Stimulated activated CD8-positive, alpha-beta memory T cell treated with anti-CD3 and anti-CD28 coated beads, Interleukin-7, amount 100 ng/mL, for 24 hours (primary cell): Measurements from ENCODE around the gene RPL35.

Experiments
- DNase-seq: peaks from one replicate; pipeline ENCODE4 v3.0.0-alpha.2; 2020; ENCODE audit warnings: low read depth

The RPL35 gene

DNA sequence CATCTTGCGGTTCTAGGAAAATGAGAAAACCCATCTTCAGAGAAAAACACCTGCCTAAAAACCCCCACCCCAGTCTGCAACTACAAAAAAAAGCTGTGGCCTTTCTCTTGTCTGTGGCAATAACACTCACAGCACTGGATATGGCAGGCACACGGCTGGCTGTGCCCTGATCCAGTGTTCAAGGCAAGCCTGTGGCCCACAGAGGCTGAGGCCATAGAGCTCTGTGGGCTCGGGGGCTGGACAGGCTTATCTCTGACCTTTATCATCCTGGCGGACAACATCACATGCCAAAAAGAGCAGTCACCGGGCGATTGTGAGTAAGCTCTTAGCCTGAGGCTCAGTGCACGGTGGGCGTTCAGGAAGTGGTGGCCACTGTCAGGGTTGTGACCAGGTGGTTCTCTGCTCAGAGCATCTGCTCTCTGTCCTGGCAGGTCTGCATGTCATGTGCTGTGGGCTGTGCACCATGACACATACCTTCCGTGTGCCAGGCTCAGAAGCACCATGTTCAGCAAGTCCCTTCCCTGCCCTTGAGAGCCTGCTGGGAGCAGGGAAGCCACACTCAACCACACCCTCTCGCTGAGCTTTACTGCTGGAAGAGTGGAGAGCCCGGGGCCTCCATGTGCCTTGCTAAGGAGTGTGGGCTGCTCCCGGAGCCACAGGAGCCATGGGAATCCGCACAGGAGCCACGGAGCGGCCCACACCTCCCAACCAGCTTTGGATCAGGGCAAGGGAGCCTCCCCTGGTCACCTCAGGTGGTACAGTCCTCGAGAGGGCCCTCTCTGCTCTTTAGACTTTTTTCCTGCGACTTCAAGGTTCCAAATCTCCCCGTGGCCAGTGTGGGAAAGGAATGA is 43.1 kb downstream of the RPL35 start:
- DNase-seq: no peak

DNA sequence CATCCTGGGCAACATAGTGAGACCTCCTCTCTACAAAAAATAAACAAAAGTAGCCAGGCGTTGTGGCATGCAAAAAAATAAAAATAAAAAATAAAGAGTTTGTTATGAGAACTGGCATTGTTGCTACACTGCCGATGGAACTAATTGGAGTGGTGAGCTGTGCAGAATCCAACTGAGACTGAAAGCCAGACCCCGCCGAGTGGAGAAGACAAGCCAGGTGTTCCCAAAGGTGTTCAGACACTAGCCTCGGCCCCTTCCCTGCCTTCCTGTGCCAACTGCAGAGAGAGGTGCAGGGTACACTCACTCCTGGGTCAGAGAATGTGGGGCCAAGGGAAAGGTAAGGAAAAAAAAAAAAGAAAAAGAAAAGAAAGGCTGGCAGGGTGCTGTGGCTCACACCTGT is 46.2 kb downstream of the RPL35 start:
- no peak for DNase-seq

- no peak for DNase-seq
Measured at GRCh38 chr9:124814164-124814535, 47.6 kb downstream of the RPL35 start.

DNA sequence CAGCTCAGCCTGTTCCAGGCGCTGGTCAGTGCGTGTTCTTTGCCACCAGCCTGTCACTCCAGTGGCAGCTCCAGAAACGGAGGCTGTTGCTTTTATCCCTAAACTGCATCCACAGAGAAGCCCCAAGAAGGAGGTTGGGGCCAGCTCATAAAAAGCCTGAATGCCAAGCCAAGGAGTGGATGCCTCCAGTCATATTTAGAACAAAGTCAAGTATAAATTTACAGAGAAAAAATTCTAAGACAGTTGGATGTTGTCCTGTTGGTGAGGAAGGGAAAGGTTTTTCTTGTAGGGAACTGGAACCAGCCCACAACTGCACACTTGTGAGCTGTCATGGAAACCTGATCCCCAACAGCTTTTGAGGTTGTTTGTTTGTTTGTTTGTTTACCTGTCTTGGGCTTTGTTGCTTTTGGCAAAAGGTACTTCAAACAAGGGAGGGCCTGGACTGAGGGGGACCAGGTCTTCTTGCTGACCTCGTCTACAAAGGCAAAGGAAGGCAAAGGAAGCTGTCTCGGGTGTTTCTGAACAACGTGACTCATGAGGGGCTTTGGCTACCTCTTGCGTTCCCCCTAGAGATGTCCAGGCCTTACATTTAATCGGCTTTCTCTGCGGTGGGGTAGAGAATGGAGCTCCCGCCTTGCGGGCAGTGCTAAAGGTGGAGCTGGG is 48.1 kb downstream of the RPL35 start:
- no peak for DNase-seq

- DNase-seq: no peak
Measured at GRCh38 chr9:124813041-124813440, 48.7 kb downstream of the RPL35 start.

DNA sequence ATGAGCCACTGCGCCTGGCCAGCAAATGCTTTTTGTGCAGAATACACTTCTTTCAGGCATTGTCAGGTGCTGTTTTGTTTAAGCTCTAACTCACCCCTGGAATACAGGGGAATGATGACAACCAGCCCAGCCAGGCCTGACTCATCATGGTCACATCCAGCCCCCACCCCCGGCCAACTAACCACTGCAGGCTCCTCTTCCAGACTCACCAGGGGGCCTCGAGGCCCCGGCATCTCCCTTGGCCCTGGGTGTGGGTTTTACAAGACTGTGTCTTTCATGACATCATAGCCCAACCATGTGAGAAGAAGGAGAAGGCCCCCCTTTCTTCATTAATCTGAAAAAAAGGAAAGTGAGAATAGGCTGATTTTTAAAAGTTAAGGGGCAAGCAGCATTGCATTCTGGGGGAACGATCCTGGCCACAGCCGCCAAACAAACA is 49.3 kb downstream of the RPL35 start:
- no peak for DNase-seq

DNA sequence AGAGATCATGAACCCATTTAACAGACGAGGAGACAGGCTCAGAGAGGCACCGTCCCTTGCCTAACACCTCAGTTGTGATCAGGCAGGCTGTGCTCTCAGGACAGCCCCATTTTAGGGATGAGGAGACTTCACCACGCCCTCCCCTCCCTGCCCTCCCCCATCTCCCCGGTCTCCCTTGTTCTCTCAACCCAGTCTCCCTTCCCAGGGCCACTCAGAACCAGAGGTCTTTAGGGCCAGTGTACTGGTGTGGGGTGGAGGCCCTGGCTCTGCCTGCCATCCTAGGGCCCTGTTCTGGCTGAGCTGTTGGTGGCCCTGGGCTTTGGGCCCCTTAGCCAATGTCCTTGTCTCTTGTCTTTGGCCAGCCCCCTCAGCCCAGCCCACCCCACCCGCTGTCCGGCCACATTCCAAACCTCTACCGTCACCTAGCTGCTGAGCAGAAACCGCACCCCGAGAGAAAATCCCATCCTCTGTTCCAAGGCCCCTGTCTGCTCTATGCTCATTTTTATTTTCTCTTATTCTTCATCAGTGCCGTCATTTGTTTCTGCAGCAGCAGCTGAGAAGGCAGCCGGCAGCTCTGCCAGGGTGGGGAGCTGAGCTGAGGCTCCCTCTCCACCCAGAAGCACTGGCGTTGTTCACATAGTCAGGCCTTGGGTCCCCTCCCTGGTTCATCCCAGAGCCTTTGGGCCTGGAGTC is 50.9 kb downstream of the RPL35 start:
- DNase-seq: no peak

GRCh38 chr9:124809741-124810500 is 51.8 kb downstream of the RPL35 start:
- no peak for DNase-seq

DNA sequence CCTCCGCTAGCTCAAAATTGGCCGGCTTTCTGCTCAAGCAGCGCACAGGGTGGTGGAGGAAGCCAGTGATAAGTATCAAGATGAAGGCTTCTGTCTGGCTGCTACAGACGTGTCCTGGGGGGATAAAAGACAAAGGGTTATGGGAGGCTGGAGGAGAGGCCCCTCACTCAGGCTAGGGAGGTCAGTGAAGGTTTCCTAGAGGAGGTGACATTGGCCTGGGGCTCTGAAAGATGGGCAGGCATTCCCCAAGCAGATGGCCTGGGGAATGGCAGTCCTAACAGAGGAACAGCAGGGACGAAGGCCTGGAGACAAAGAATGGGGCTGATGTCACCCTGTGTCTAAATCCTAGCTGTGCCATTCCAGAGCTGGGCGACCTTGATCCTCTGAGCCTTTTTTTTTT is 52.5 kb downstream of the RPL35 start:
- DNase-seq: no peak

- DNase-seq: no peak
Measured at GRCh38 chr9:124808246-124808956, 53.4 kb downstream of the RPL35 start.
